ENCODE measurements around the gene SOX30. TPM values are rescaled to one million over a fixed set of nuclear protein-coding genes. Genes with fewer than 3 reads are reported as not detected.

Gene SOX30
- polyA plus RNA-seq, 1 donor from 2014 or later = 0.81 TPM

DNA sequence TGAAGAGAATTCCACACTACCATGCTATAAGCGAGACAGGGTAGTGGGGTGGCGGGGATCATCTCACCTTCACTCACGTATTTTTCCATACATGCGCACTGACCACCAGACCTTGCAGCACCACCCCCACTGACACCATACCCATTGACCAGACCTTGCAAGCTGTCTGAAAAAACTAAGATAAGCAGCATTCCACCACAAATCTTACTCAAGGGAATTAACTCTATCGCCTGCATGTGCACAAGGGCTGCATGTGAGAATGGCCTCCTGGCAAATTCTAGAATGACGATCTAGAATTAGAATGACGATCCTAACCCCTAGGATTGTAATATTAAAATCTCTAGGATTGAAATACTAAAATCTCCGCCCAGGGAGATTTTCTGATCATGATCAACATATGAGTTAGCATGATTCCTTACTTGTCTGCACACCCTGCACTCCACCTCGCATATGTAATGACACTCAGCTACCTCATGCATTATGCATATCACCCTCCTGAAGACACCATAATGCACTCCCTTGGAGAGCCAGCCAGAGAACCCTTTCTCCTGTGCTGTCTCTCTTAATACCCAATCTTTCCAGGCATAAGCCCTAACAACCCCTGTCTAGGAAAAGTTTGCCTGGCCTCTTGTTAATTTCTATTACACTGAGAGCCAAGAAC lies 11.7 kb downstream of the SOX30 start:
- no peak overlapping the region for H3K27ac Mint-ChIP-seq

DNA sequence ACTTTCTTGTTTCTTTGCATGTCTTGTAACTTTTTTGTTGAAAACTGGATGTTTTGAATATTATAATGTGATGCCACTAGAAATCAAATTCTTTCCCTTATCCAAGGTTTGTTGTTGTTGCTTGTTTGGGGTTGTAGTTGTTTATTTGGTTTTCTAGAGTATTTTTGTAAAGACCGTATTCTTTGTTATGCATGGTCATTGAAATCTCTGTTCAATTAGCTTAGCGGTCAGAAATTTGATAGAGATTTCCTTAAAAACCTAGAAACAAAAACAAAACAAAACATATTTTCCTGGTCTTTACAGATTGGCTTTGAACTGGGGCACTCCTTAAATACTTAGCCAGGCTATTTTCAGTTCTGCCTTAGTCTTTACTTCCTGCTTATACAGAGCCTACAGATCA lies 21.9 kb downstream of the SOX30 start:
- Mint-ChIP-seq H3K4me1 (peaks cover 0 to 3% (median 3%) of the 10 kb centered on the region in 3 donors), H3K4me3 (no peak overlapping the region), H3K9me3 (peaks cover 3 to 6% (median 3%) of the 10 kb centered on the region in 3 donors), H3K36me3 (no peaks in the 10 kb centered on the region), H3K27ac (no peak overlapping the region), H3K27me3 (no peaks in the 10 kb centered on the region)

More for the DNA sequence above, 11.7 kb downstream of the SOX30 start:
- peaks cover 4 to 6% (median 5%) of the 10 kb centered on the region in 3 donors for H3K4me1 Mint-ChIP-seq
- H3K27me3 Mint-ChIP-seq = no peaks in the 10 kb centered on the region
- no peaks in the 10 kb centered on the region for H3K9me3 Mint-ChIP-seq
- H3K4me3 Mint-ChIP-seq = no peak overlapping the region
- peaks cover 2% of the 10 kb centered on the region for H3K36me3 Mint-ChIP-seq

DNA sequence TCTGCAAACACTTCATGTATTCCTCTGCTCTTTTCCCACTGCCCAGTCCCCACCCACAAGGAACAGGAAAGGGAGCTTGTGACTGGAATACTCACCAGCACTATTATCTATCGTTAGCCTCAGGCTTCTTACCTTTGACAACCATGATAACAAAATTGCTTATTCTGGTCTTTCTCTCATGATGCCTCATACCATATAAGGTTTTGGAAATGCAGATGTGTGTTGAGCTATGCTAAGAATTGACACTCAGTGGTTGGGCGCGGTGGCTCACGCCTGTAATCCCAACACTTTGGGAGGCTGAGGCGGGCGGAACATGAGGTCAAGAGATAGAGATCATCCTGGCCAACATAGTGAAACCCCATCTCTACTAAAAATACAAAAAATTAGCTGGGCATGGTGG lies 25.4 kb downstream of the SOX30 start:
- H3K4me1 Mint-ChIP-seq = peaks cover 0 to 3% (median 0%) of the 10 kb centered on the region in 3 donors
- no peak overlapping the region for H3K4me3 Mint-ChIP-seq
- peaks cover 3 to 6% (median 3%) of the 10 kb centered on the region in 3 donors for H3K9me3 Mint-ChIP-seq
- no peaks in the 10 kb centered on the region for H3K27me3 Mint-ChIP-seq
- H3K36me3 Mint-ChIP-seq = peaks cover 4% of the 10 kb centered on the region
- H3K27ac Mint-ChIP-seq = no peak overlapping the region

- Mint-ChIP-seq H3K9me3 (peaks cover 0 to under 1% (median 0%) of the 10 kb centered on the region in 3 donors), H3K4me1 (peaks cover 0 to 6% (median 0%) of the 10 kb centered on the region in 3 donors), H3K27me3 (no peaks in the 10 kb centered on the region), H3K36me3 (peaks cover 4% of the 10 kb centered on the region), H3K27ac (peak overlapping the region in 1 of 3 donors; percentile 18), H3K4me3 (no peak overlapping the region)
Observed at GRCh38 chr5:157624144-157624543, 28.1 kb downstream of the SOX30 start.

DNA sequence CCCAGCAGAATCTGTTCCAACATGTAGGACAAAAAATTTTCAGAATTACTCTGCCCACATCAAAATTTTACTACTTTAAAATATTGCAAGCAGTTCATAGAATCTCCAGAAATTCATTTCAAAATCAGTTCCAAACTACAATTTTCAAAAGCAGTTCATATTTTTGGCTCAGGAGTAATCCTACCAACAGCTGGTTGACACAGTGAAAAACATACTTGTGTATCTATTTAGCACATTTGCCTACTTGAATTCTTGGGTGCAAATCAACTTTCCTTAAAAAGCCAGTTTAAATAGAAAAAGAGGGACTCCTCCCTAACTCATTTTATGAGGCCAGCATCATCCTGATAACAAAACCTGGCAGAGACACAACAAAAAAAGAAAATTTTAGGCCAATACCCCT lies 31.5 kb downstream of the SOX30 start:
- H3K36me3 Mint-ChIP-seq = peaks cover 6% of the 10 kb centered on the region
- H3K4me1 Mint-ChIP-seq = peaks cover 0 to 6% (median 6%) of the 10 kb centered on the region in 3 donors
- H3K9me3 Mint-ChIP-seq = no peaks in the 10 kb centered on the region
- no peak overlapping the region for H3K27ac Mint-ChIP-seq
- H3K27me3 Mint-ChIP-seq = no peaks in the 10 kb centered on the region
- no peak overlapping the region for H3K4me3 Mint-ChIP-seq

DNA sequence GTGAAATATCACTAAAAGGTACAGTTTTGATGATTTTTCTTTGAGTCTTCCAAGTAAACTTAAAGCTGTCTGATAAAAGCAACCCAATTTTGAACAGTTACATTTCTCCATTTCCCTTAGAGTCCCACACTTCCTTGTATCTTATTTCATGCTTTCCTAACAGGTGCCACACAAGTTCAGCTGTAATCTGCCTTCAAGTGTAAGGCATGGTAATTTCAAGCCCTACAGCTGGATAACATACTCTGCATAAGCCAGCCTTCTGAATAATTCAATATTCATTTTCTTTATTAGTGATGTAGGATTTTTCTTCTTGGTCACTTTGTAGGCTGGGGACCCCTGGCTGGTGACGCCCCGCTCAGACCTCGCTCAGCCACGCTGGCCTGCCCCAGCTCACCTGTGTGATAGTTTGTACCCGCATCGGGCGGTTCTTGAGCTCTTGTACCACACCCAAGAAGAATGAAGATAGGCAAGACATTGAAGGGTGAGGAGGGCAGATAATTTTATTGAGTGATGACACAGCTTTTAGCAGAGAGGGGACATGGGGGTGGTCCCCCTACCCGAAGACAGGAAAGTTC lies 34.0 kb downstream of the SOX30 start:
- peaks cover 5% of the 10 kb centered on the region for H3K36me3 Mint-ChIP-seq
- H3K9me3 Mint-ChIP-seq = no peaks in the 10 kb centered on the region
- no peak overlapping the region for H3K4me3 Mint-ChIP-seq
- H3K4me1 Mint-ChIP-seq = peaks cover 11 to 18% (median 12%) of the 10 kb centered on the region in 3 donors
- H3K27ac Mint-ChIP-seq = no peak overlapping the region
- no peaks in the 10 kb centered on the region for H3K27me3 Mint-ChIP-seq

GRCh38 chr5:157616785-157617184 lies 35.5 kb downstream of the SOX30 start:
- Mint-ChIP-seq H3K4me3 (no peak overlapping the region), H3K9me3 (no peaks in the 10 kb centered on the region), H3K36me3 (peaks cover 3% of the 10 kb centered on the region), H3K27me3 (no peaks in the 10 kb centered on the region), H3K27ac (no peak overlapping the region), H3K4me1 (peaks cover 14 to 26% (median 15%) of the 10 kb centered on the region in 3 donors)

- H3K9me3 Mint-ChIP-seq = no peaks in the 10 kb centered on the region
- no peaks in the 10 kb centered on the region for H3K27me3 Mint-ChIP-seq
- H3K4me3 Mint-ChIP-seq = peak overlapping the region in 2 of 4 donors; percentile 35 to 56
- peak overlapping the region in 1 of 3 donors; percentile 8 for H3K27ac Mint-ChIP-seq
- peaks cover 13 to 34% (median 26%) of the 10 kb centered on the region in 3 donors for H3K4me1 Mint-ChIP-seq
- H3K36me3 Mint-ChIP-seq = peaks cover 3% of the 10 kb centered on the region
Observed at GRCh38 chr5:157613385-157614245, 38.6 kb downstream of the SOX30 start.

DNA sequence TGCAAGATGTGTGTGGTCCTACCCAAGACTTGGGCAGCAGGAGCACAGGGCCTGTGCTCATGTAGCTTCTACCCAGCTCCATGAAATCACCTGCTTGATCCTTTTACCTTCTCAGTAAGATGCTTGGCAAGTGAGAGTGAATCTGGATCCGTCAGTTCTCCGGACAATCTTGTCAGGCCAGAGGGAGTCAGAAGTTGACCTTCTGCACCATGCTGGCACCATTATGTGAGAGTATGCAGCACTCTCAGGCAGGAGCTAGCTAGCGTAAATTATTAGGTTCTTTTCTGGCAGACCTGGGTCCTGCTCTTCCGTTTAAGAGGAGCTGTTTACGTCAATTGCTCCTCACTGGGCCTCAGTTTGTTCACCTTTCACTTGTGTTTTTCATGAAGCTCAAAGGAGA lies 39.7 kb downstream of the SOX30 start:
- peak overlapping the region in 1 of 4 donors; percentile 51 for H3K4me3 Mint-ChIP-seq
- H3K9me3 Mint-ChIP-seq = no peaks in the 10 kb centered on the region
- H3K4me1 Mint-ChIP-seq = peaks cover 15 to 39% (median 34%) of the 10 kb centered on the region in 3 donors

GRCh38 chr5:157611571-157612476 lies 40.4 kb downstream of the SOX30 start:
- H3K27ac Mint-ChIP-seq = peak overlapping the region in 1 of 3 donors; percentile 16
- H3K27me3 Mint-ChIP-seq = no peaks in the 10 kb centered on the region
- no peak overlapping the region for H3K4me3 Mint-ChIP-seq
- H3K36me3 Mint-ChIP-seq = peaks cover 1% of the 10 kb centered on the region
- no peaks in the 10 kb centered on the region for H3K9me3 Mint-ChIP-seq
- H3K4me1 Mint-ChIP-seq = peaks cover 21 to 43% (median 38%) of the 10 kb centered on the region in 3 donors

More for the DNA sequence above, 39.7 kb downstream of the SOX30 start:
- Mint-ChIP-seq H3K36me3 (peaks cover 1% of the 10 kb centered on the region), H3K27ac (peak overlapping the region in 1 of 3 donors; percentile 16), H3K27me3 (no peaks in the 10 kb centered on the region)

DNA sequence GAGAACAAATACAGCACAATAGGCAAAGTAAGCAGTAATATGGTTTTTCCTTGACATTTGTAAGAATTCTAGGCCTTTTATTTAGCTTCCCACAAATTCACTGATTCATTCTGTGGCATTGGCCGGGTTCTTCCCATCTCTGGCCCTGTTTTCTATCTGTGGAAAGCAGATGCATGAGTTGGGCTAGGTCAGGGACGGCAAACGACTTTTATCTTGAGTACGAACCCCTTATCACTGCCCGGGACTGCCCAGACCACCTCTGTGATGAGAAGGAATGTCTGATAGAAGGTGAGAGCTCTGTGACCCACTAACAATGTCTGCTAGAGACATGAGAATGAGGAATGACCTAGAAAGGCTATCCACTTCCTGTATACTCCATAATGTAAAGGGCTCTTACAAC lies 41.2 kb downstream of the SOX30 start:
- peak overlapping the region in 1 of 3 donors; percentile 7 for H3K27ac Mint-ChIP-seq
- H3K4me3 Mint-ChIP-seq = no peak overlapping the region
- H3K9me3 Mint-ChIP-seq = no peaks in the 10 kb centered on the region
- no peaks in the 10 kb centered on the region for H3K27me3 Mint-ChIP-seq
- peaks cover 23 to 46% (median 40%) of the 10 kb centered on the region in 3 donors for H3K4me1 Mint-ChIP-seq
- H3K36me3 Mint-ChIP-seq = peaks cover 1% of the 10 kb centered on the region

- Mint-ChIP-seq H3K9me3 (no peaks in the 10 kb centered on the region), H3K27me3 (no peaks in the 10 kb centered on the region), H3K4me3 (peak overlapping the region in 1 of 4 donors; percentile 47), H3K36me3 (no peaks in the 10 kb centered on the region), H3K4me1 (peaks cover 32 to 43% (median 38%) of the 10 kb centered on the region in 3 donors), H3K27ac (no peak overlapping the region)
Observed at GRCh38 chr5:157608972-157609565, 43.2 kb downstream of the SOX30 start.

- Mint-ChIP-seq H3K4me1 (peaks cover 37 to 45% (median 42%) of the 10 kb centered on the region in 3 donors), H3K36me3 (no peaks in the 10 kb centered on the region), H3K27ac (peak overlapping the region in 2 of 3 donors; percentile 1 to 54), H3K4me3 (peak overlapping the region in 2 of 4 donors; percentile 34 to 89), H3K9me3 (no peaks in the 10 kb centered on the region), H3K27me3 (no peaks in the 10 kb centered on the region)
Observed at GRCh38 chr5:157607371-157608161, 44.7 kb downstream of the SOX30 start.
